GM11168 (cell line): ENCODE measurements around the gene NME7.
"Not testable (repeated sequence)": the region's sequence is repeated elsewhere in the genome, so short reads cannot be mapped to it uniquely, and the experiment has no call there.

Source experiments
- in situ Hi-C: fragments of 300-500 bp; cut with MboI; formaldehyde crosslinking; loops from one replicate; pipeline ENCODE4 v1.12.0; 2022; ENCODE audit warnings: low sequenced_read_pairs; ENCODE audit not compliant: unreplicated experiment

NME7 gene

GRCh38 chr1:169308313-169309039 is 59.1 kb downstream of the NME7 start:
- in situ Hi-C loops, result no loop called here

- in situ Hi-C loops, result no loop called here
Measured at GRCh38 chr1:169307176-169307575, 60.4 kb downstream of the NME7 start.

GRCh38 chr1:169305948-169306347 is 61.6 kb downstream of the NME7 start:
- in situ Hi-C loops, result no loop called here

GRCh38 chr1:169305356-169305755 is 62.2 kb downstream of the NME7 start:
- in situ Hi-C loops, result no loop called here

GRCh38 chr1:169300854-169301253 is 66.7 kb downstream of the NME7 start:
- in situ Hi-C loops, result no loop called here

GRCh38 chr1:169298441-169298840 is 69.2 kb downstream of the NME7 start:
- in situ Hi-C loops, result no loop called here

GRCh38 chr1:169295846-169296245 is 71.8 kb downstream of the NME7 start:
- in situ Hi-C loops, result no loop called here

- in situ Hi-C loops, result no loop called here
Measured at GRCh38 chr1:169295425-169295824, 72.2 kb downstream of the NME7 start.

GRCh38 chr1:169289016-169289415 is 78.6 kb downstream of the NME7 start:
- in situ Hi-C loops, result no loop called here

GRCh38 chr1:169288011-169288414 is 79.6 kb downstream of the NME7 start:
- in situ Hi-C loops, result no loop called here

- in situ Hi-C loops, result no loop called here
Measured at GRCh38 chr1:169287280-169287679, 80.3 kb downstream of the NME7 start.

- in situ Hi-C loops, result not testable (repeated sequence)
Measured at GRCh38 chr1:169281562-169281961, 86.0 kb downstream of the NME7 start.

GRCh38 chr1:169271098-169271497 is 96.5 kb downstream of the NME7 start:
- in situ Hi-C loops, result no loop called here

- in situ Hi-C loops, result no loop called here
Measured at GRCh38 chr1:169266133-169266532, 101.5 kb downstream of the NME7 start.

GRCh38 chr1:169263059-169263458 is 104.5 kb downstream of the NME7 start:
- in situ Hi-C loops, result no loop called here

GRCh38 chr1:169261884-169262283 is 105.7 kb downstream of the NME7 start:
- in situ Hi-C loops, result no loop called here

- in situ Hi-C loops, result no loop called here
Measured at GRCh38 chr1:169260478-169261151, 107.0 kb downstream of the NME7 start.

GRCh38 chr1:169259816-169260215 is 107.8 kb downstream of the NME7 start:
- in situ Hi-C loops, result no loop called here

- in situ Hi-C loops, result no loop called here
Measured at GRCh38 chr1:169250795-169251194, 116.8 kb downstream of the NME7 start.

GRCh38 chr1:169250022-169250421 is 117.6 kb downstream of the NME7 start:
- in situ Hi-C loops, result no loop called here

GRCh38 chr1:169249611-169250010 is 118.0 kb downstream of the NME7 start:
- in situ Hi-C loops, result no loop called here

- in situ Hi-C loops, result no loop called here
Measured at GRCh38 chr1:169245706-169246105, 121.9 kb downstream of the NME7 start.
